Thyroid gland (tissue), 4 donors: Measurements from ENCODE around the gene HACD2.

Experiments used
- CTCF ChIP-seq, 6 experiments: fragments of 200-600 bp in 3 of 6; fragments of 450-650 bp in 3 of 6; sonication (generic) in 3 of 6; IDR thresholded peaks; one replicate each; pipeline ENCODE4 v1.5.1; 2016 to 2019; ENCODE audit warnings: antibody characterized with exemption in 6 of 6, mild to moderate bottlenecking in 2 of 6, inconsistent platforms in 1 of 6, moderate library complexity in 1 of 6
- POLR2A ChIP-seq, 2 donors: fragments of 450-650 bp; IDR thresholded peaks; one replicate each; pipeline ENCODE4 v1.6.1; 2017; ENCODE audit warnings: antibody characterized with exemption in 2 of 2, mild to moderate bottlenecking in 2 of 2, moderate library complexity in 1 of 2

DNA sequence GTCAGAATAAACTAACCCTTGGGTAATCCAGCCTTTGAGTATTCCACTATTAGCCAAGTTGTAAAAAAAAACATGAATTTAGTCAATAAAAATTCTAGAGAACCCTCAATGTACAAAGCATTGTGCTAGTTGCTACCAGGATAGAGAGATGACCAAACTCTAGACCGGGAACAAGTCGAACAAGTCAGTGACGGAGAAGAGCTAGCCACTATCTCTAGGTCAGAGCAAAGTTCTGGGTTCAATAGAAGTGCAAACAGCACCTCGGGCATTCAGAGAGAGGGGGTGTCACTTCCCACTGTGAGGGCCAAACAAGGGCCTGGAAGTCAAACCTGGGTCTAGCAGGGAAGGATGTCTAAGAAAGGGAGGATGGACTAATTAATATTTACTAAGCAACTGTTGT, 133.7 kb downstream of the HACD2 start:
- TF ChIP-seq CTCF (IDR thresholded peaks at IDR 0.05), result no peak
- TF ChIP-seq POLR2A (IDR thresholded peaks at IDR 0.05), result no peak
